CD4-positive, alpha-beta T cell (primary cell): ENCODE results near the gene SOX8. TPM values are rescaled to one million over a fixed set of nuclear protein-coding genes. Genes with fewer than 3 reads are reported as not detected.

Experiments
- ATAC-seq: fragments of 200-7000 bp; cut with Tn5 transposase; one replicate; pipeline ENCODE4 v1.10.0; 2022; ENCODE audit warnings: mild to moderate bottlenecking; ENCODE audit not compliant: poor library complexity
- CTCF ChIA-PET: fragments of 350-600 bp; sonication (Branson Sonifier 250); formaldehyde crosslinking; loops from one replicate; lab custom pipeline; 2021; ENCODE audit warnings: antibody characterized with exemption, inconsistent platforms; lab: Charles Lee
- POLR2A ChIA-PET: fragments of 350-600 bp; sonication (Branson Sonifier 250); formaldehyde crosslinking; loops from one replicate; lab custom pipeline; 2021; ENCODE audit warnings: antibody characterized with exemption, inconsistent platforms; lab: Charles Lee
- DNase-seq, 14 experiments: peaks; one replicate each; pipeline ENCODE4 v3.0.0-alpha.2; 2013 to 2020; ENCODE audit warnings: mixed read lengths in 2 of 14
- H3K27ac ChIP-seq, 2 donors: one replicate each; pipeline versions ENCODE4 v1.5.1 to v1.7.0; 2013; ENCODE audit warnings: low read length in 2 of 2, low read depth in 1 of 2, mild to moderate bottlenecking in 1 of 2
- H3K27me3 ChIP-seq, 2 experiments: 1 replicate in 1 of 2; 2 replicates in 1 of 2; pipeline versions ENCODE4 v1.6.1 to v1.7.0; 2013; ENCODE audit warnings: low read length in 2 of 2, control low read depth in 1 of 2, mild to moderate bottlenecking in 1 of 2, moderate library complexity in 1 of 2; ENCODE audit not compliant: insufficient read depth in 2 of 2, control insufficient read depth in 1 of 2
- H3K36me3 ChIP-seq: one replicate; pipeline ENCODE4 v1.6.1; 2013; ENCODE audit warnings: low read length, control low read depth; ENCODE audit not compliant: insufficient read depth
- H3K4me1 ChIP-seq: one replicate; pipeline ENCODE4 v1.6.1; 2013; ENCODE audit warnings: low read length, control low read depth; ENCODE audit not compliant: insufficient read depth
- H3K4me3 ChIP-seq: one replicate; pipeline ENCODE4 v1.5.1; 2013; ENCODE audit warnings: mild to moderate bottlenecking, low read length, moderate library complexity
- H3K9me3 ChIP-seq, 2 experiments: 1 replicate in 1 of 2; 2 replicates in 1 of 2; pipeline versions ENCODE4 v1.6.1 to v1.7.0; 2013; ENCODE audit warnings: low read length in 2 of 2, mild to moderate bottlenecking in 2 of 2, control low read depth in 1 of 2, moderate library complexity in 1 of 2; ENCODE audit not compliant: control insufficient read depth in 1 of 2, insufficient read depth in 1 of 2
- H3K27ac Mint-ChIP-seq: one replicate; pipeline ENCODE4 v1.8.0; 2020; ENCODE audit warnings: mixed read lengths
- H3K27me3 Mint-ChIP-seq: one replicate; pipeline ENCODE4 v1.8.0; 2021; ENCODE audit warnings: mixed read lengths
- H3K36me3 Mint-ChIP-seq: one replicate; pipeline ENCODE4 v1.8.0; 2021; ENCODE audit warnings: low read depth, mixed read lengths
- H3K4me1 Mint-ChIP-seq: one replicate; pipeline ENCODE4 v1.8.0; 2021; ENCODE audit warnings: low read depth, mixed read lengths
- H3K4me3 Mint-ChIP-seq: one replicate; pipeline ENCODE4 v1.8.0; 2020; ENCODE audit warnings: mild to moderate bottlenecking, mixed read lengths
- H3K9me3 Mint-ChIP-seq: one replicate; pipeline ENCODE4 v1.8.0; 2020; ENCODE audit warnings: mixed read lengths
- intact Hi-C, 2 experiments: fragments of 100-400 bp; cut with DNase I in 1 of 2; cut with micrococcal nuclease in 1 of 2; formaldehyde crosslinking; loops; one replicate each; pipeline versions ENCODE4 v1.15.1 to v1.9.0; 2023 to 2025; cut with DNase I, micrococcal nuclease
- total RNA-seq, 174 experiments: library from RNA in 2 of 174; stranded (reverse) in 2 of 174; gene quantifications; one replicate each; pipeline ENCODE4 v1.2.3 and lab custom pipeline; 2021 to 2026
- TF ChIP-seq, protein P1 (sequence below): fragments of 200-600 bp; IDR thresholded peaks from one replicate; pipeline ENCODE4 v1.8.0; 2022; ENCODE audit warnings: antibody characterized with exemption, mild to moderate bottlenecking

The SOX8 gene
- total RNA-seq, 2 experiments from 2014 or later, result 1.4 to 2.3 TPM

DNA sequence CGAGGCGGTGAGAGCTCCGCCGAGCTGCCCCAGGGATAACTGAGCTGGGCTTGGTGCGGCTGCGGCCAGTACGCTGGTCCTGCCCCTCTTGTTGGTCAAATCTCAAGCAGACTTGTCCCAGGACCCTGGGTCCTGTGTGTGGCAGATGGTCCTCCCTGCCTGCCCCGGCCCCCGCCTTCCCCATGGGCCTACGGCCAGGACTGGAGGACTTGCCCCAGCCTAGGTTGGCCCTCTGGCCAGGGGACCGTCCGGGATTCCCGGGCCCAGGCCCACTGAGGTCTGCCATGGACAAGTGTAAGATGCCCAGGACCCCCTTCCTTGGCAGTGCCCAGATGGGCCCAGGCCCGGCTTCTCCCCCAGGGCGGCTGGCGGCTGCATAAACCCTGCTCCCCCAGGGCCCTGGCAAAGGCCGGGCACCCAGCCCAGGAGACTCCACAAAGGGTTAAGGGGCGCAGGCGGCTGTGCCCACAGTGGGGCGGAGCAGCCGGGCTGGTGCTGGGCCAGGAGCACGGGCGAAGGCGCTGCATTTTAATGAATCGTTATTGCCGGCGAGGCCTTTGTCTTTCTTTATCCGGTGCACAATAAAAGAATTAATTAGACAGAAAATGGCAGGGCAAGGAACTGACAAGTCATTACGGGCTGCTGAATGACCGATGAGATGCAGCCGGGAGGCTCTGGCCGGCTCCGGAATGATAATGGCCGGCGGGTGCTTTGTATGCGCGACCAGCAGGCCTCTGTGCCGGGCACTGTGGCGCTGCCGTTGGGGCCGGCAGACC lies 9.1 kb downstream of the SOX8 start:
- Histone ChIP-seq H3K4me1 (peaks cover 9% of the 10 kb centered on the region), H3K36me3 (no peaks in the 10 kb centered on the region), H3K4me3 (no peak overlapping the region), H3K27me3 (no peaks in the 10 kb centered on the region), H3K27ac (no peak overlapping the region), H3K9me3 (no peaks in the 10 kb centered on the region)
- ATAC-seq (no peak), DNase-seq (no peak)
- Mint-ChIP-seq H3K9me3 (no peaks in the 10 kb centered on the region), H3K4me1 (peaks cover 5% of the 10 kb centered on the region), H3K4me3 (no peak overlapping the region), H3K27ac (no peak overlapping the region), H3K36me3 (no peaks in the 10 kb centered on the region), H3K27me3 (no peaks in the 10 kb centered on the region)
- ChIA-PET CTCF (no interaction called here), POLR2A (no interaction called here)
- TF ChIP-seq, protein P1, sequence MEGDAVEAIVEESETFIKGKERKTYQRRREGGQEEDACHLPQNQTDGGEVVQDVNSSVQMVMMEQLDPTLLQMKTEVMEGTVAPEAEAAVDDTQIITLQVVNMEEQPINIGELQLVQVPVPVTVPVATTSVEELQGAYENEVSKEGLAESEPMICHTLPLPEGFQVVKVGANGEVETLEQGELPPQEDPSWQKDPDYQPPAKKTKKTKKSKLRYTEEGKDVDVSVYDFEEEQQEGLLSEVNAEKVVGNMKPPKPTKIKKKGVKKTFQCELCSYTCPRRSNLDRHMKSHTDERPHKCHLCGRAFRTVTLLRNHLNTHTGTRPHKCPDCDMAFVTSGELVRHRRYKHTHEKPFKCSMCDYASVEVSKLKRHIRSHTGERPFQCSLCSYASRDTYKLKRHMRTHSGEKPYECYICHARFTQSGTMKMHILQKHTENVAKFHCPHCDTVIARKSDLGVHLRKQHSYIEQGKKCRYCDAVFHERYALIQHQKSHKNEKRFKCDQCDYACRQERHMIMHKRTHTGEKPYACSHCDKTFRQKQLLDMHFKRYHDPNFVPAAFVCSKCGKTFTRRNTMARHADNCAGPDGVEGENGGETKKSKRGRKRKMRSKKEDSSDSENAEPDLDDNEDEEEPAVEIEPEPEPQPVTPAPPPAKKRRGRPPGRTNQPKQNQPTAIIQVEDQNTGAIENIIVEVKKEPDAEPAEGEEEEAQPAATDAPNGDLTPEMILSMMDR, result no peak
- intact Hi-C loops, result no loop called here

DNA sequence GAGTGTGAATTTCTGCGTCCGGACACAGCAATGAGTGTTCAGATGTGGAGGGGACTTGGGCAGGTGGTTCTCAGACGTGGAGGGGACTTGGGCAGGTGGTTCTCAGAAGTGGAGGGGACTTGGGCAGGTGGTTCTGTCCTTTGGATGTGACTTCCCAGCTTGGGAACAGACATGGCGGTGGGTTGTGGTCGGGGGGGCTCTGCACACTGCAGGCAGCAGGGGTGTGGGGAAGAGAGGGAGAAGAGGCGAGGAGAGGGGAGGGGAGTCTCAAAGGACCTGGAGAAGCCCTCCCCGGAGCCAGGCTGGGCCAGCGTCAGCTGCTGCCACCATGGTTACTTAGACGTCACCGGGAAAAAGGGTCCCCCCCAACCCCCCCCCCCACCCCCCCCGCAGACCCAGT lies 9.8 kb downstream of the SOX8 start:
- POLR2A ChIA-PET, result no interaction called here
- intact Hi-C loops, result no loop called here

DNA sequence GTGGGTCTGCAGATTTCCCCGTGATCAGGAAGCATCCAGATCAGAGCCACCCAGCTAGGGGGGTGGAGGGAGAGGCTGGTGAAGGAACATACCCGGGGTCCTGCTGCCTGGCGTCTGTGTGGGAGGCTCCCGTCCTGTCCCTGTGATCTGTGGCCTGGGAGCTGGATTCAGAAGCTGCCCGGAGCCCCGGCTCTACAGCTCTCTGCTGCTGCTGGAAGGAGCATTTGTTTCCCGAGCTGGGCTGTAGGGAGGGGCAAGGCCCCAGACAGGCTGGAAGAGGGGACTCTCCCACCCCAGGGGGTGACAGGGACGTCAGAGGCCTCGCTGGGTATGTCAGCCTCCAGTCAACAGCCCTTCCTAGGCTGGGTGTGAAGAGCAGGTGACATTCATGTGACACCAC lies 10.2 kb downstream of the SOX8 start:
- POLR2A ChIA-PET, result no interaction called here

More for the DNA sequence above, 9.8 kb downstream of the SOX8 start:
- no peak overlapping the region for H3K27ac Mint-ChIP-seq
- CTCF ChIA-PET, result no interaction called here
- no peaks in the 10 kb centered on the region for H3K9me3 ChIP-seq
- ATAC-seq, result no peak
- H3K4me3 ChIP-seq, result no peak overlapping the region
- no peak overlapping the region for H3K4me3 Mint-ChIP-seq
- no peaks in the 10 kb centered on the region for H3K9me3 Mint-ChIP-seq
- no peak overlapping the region for H3K27ac ChIP-seq
- H3K36me3 ChIP-seq, result no peaks in the 10 kb centered on the region
- DNase-seq, result no peak
- no peaks in the 10 kb centered on the region for H3K27me3 Mint-ChIP-seq
- H3K36me3 Mint-ChIP-seq, result no peaks in the 10 kb centered on the region
- TF ChIP-seq, protein P1, result no peak
- H3K4me1 Mint-ChIP-seq, result peaks cover 12% of the 10 kb centered on the region
- H3K4me1 ChIP-seq, result peaks cover 16% of the 10 kb centered on the region
- H3K27me3 ChIP-seq, result no peaks in the 10 kb centered on the region

More for the DNA sequence above, 10.2 kb downstream of the SOX8 start:
- CTCF ChIA-PET, result no interaction called here
- Mint-ChIP-seq H3K27ac (no peak overlapping the region), H3K9me3 (no peaks in the 10 kb centered on the region), H3K27me3 (no peaks in the 10 kb centered on the region), H3K36me3 (no peaks in the 10 kb centered on the region), H3K4me1 (peaks cover 16% of the 10 kb centered on the region), H3K4me3 (no peak overlapping the region)
- TF ChIP-seq, protein P1, result no peak
- Histone ChIP-seq H3K4me3 (no peak overlapping the region), H3K36me3 (no peaks in the 10 kb centered on the region), H3K27ac (no peak overlapping the region), H3K27me3 (no peaks in the 10 kb centered on the region), H3K4me1 (peaks cover 20% of the 10 kb centered on the region), H3K9me3 (no peaks in the 10 kb centered on the region)
- intact Hi-C loops, result no loop called here
- DNase-seq (no peak), ATAC-seq (no peak)
